Osteocyte (in vitro differentiated cells): ENCODE measurements around the gene NPR1. TPM values are rescaled to one million over a fixed set of nuclear protein-coding genes. Genes with fewer than 3 reads are reported as not detected.
"Not testable (repeated sequence)": the region's sequence is repeated elsewhere in the genome, so short reads cannot be mapped to it uniquely, and the experiment has no call there.

ENCODE experiments used
- DNase-seq: peaks from one replicate; pipeline ENCODE4 v3.0.0; 2021; ENCODE audit warnings: mixed read lengths; ENCODE audit not compliant: unreplicated experiment; ENCODE audit errors: extremely low spot score
- H3K27ac Mint-ChIP-seq: one replicate; pipeline ENCODE4 v1.8.0; 2021; ENCODE audit warnings: mild to moderate bottlenecking, mixed read lengths; ENCODE audit not compliant: unreplicated experiment
- H3K27me3 Mint-ChIP-seq: one replicate; pipeline ENCODE4 v1.8.0; 2021; ENCODE audit warnings: mixed read lengths; ENCODE audit not compliant: unreplicated experiment
- H3K36me3 Mint-ChIP-seq: one replicate; pipeline ENCODE4 v1.8.0; 2021; ENCODE audit warnings: mixed read lengths; ENCODE audit not compliant: unreplicated experiment
- H3K4me1 Mint-ChIP-seq: one replicate; pipeline ENCODE4 v1.8.0; 2021; ENCODE audit warnings: mixed read lengths; ENCODE audit not compliant: unreplicated experiment
- H3K4me3 Mint-ChIP-seq: one replicate; pipeline ENCODE4 v1.8.0; 2021; ENCODE audit warnings: mild to moderate bottlenecking, moderate library complexity, mixed read lengths; ENCODE audit not compliant: unreplicated experiment
- H3K9me3 Mint-ChIP-seq: one replicate; pipeline ENCODE4 v1.8.0; 2021; ENCODE audit warnings: mixed read lengths; ENCODE audit not compliant: unreplicated experiment
- total RNA-seq: library from RNA; stranded (reverse); gene quantifications from 2 replicates; pipeline ENCODE4 v1.2.1, GENCODE V29; 2021
- TF ChIP-seq, protein P1 (sequence below): fragments of 200-600 bp; sonication (generic); IDR thresholded peaks from 2 replicates; pipeline ENCODE4 v1.5.0; 2021; ENCODE audit warnings: antibody characterized with exemption, mild to moderate bottlenecking, moderate library complexity

NPR1 gene
- total RNA-seq, 1 donor from 2014 or later = 0.16 TPM

DNA sequence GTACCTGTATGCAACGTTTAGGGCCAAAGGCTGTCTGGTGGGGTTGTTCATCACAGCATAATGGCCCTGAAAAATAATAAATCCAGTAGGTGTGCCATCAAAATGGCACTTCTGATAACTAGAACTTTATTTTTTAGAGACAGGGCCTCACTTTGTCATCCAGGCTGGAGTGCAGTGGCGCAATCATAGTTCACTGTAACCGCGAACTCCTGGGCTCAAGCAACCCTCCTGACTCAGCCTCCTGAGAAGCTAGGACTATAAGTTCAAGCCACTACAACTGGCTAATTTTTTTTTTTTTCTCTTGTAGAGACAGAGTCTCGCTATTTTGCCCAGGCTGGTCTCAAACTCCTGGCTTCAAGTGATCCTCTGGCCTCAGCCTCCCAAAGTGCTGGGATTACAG is 15.3 kb upstream of the NPR1 start:
- H3K27ac Mint-ChIP-seq = no peak overlapping the region
- H3K4me3 Mint-ChIP-seq = no peak overlapping the region
- peaks cover 53% of the 10 kb centered on the region for H3K36me3 Mint-ChIP-seq
- H3K4me1 Mint-ChIP-seq = peaks cover 14% of the 10 kb centered on the region
- H3K9me3 Mint-ChIP-seq = no peaks in the 10 kb centered on the region
- TF ChIP-seq, protein P1, sequence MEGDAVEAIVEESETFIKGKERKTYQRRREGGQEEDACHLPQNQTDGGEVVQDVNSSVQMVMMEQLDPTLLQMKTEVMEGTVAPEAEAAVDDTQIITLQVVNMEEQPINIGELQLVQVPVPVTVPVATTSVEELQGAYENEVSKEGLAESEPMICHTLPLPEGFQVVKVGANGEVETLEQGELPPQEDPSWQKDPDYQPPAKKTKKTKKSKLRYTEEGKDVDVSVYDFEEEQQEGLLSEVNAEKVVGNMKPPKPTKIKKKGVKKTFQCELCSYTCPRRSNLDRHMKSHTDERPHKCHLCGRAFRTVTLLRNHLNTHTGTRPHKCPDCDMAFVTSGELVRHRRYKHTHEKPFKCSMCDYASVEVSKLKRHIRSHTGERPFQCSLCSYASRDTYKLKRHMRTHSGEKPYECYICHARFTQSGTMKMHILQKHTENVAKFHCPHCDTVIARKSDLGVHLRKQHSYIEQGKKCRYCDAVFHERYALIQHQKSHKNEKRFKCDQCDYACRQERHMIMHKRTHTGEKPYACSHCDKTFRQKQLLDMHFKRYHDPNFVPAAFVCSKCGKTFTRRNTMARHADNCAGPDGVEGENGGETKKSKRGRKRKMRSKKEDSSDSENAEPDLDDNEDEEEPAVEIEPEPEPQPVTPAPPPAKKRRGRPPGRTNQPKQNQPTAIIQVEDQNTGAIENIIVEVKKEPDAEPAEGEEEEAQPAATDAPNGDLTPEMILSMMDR = no peak
- no peaks in the 10 kb centered on the region for H3K27me3 Mint-ChIP-seq
- no peak for DNase-seq

DNA sequence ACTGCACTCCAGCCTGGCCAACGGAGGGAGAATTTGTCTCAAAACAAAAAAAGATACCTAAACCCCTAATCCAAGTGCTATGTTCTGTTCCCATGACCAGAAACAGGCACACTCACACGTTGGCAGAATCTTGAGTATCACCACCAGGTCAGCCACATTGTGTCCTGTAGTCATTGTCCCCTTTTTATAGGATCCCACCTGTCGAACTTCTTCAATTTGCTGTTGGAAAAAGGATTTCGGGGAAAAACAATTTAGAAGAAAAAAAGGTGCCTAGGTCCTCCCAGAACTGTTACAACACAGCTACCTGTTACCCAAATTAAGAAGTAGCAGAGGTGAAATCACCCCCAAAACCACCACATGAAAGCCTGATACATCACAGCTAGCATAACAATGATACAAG is 11.0 kb upstream of the NPR1 start:
- no peak for DNase-seq
- H3K27ac Mint-ChIP-seq = no peak overlapping the region
- TF ChIP-seq, protein P1 = no peak
- peaks cover 41% of the 10 kb centered on the region for H3K36me3 Mint-ChIP-seq
- peaks cover 18% of the 10 kb centered on the region for H3K4me1 Mint-ChIP-seq
- H3K9me3 Mint-ChIP-seq = no peaks in the 10 kb centered on the region
- H3K27me3 Mint-ChIP-seq = no peaks in the 10 kb centered on the region
- no peak overlapping the region for H3K4me3 Mint-ChIP-seq

DNA sequence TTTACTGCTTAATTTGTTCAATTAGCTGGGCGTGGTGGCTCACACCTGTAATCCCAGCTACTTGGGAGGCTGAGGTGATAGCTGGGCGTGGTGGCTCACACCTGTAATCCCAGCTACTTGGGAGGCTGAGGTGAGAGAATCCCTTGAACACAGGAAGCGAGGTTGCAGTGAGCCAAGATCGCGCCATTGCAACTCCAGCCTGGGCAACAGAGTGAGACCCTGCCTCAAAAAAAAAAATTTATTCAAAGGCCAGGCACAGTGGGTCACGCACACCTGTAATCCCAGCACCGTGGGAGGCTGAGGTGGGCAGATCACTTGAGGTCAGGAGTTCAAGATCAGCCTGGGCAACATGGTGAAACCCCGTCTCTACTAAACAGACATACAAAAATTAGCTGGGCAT is 9.8 kb upstream of the NPR1 start:
- H3K27me3 Mint-ChIP-seq, H3K27ac Mint-ChIP-seq, H3K9me3 Mint-ChIP-seq, DNase-seq: not testable (repeated sequence)
- H3K4me1 Mint-ChIP-seq = peaks cover 18% of the 10 kb centered on the region
- H3K36me3 Mint-ChIP-seq = peaks cover 37% of the 10 kb centered on the region
- peak overlapping the region; percentile 44 for H3K4me3 Mint-ChIP-seq

DNA sequence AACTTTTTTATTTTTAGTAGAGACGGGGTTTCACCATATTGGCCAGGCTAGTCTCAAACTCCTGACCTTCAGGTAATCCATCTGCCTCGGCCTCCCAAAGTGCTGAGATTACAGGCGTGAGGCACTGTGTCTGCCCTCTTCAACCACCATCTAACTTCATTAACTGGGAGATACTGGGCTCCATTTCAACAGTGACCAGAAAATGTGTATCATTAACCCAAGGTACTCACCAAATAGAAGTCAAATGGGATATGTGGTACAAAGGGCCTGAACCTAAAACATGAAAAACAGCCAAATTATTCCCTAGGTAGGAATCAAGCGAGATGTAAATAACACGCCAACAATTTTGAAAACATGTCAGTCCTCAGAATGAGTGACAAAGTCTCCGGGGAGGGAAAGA is 8.9 kb upstream of the NPR1 start:
- no peak overlapping the region for H3K27ac Mint-ChIP-seq
- peaks cover 18% of the 10 kb centered on the region for H3K4me1 Mint-ChIP-seq
- no peak for DNase-seq
- H3K27me3 Mint-ChIP-seq = no peaks in the 10 kb centered on the region
- TF ChIP-seq, protein P1 = no peak
- H3K36me3 Mint-ChIP-seq = peaks cover 30% of the 10 kb centered on the region
- no peaks in the 10 kb centered on the region for H3K9me3 Mint-ChIP-seq
- H3K4me3 Mint-ChIP-seq = no peak overlapping the region

DNA sequence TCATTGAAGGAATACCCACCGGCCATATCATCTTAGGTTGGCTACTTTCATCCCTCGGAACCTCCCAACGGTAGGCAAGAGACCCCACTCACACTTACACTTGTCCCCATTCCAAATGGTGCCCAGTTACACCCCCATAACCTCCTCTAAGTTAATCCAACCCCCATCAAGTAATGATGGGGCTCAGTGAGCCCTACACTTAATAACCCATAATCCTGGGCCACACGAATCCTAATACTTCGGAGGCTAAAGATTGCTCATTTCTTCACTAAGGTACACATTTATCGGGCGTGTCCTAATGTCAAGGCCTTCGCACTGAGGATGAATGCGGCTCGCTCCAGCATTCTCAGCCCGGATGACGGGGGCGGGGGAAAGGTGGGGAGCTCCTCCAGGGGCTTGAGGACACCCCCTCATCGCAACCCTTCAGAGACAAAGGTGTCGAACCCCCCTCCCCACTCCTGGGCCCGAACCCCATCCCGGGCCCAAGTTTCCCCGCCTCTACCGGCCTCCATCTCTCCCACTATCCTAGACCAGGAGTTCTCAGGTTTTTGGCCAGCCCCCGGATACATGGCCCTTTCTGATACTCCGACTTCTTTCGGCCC is 8.1 kb upstream of the NPR1 start:
- Mint-ChIP-seq H3K27me3 (no peaks in the 10 kb centered on the region), H3K36me3 (peaks cover 23% of the 10 kb centered on the region), H3K4me3 (no peak overlapping the region), H3K27ac (no peak overlapping the region), H3K9me3 (no peaks in the 10 kb centered on the region), H3K4me1 (peaks cover 18% of the 10 kb centered on the region)
- DNase-seq = no peak
- TF ChIP-seq, protein P1 = no peak
